ENCODE measurements around the gene PTCHD1.

Gene PTCHD1

GRCh38 chrX:23383411-23383810, 48.8 kb downstream of the PTCHD1 start:
- Histone ChIP-seq H3K9ac (ENCODE audit: low read depth, low read length) (no peak overlapping the region), H3K36me3 (ENCODE audit: insufficient read depth, low read length) (no peaks in the 10 kb centered on the region), H3K9me3 (ENCODE audit: insufficient read depth, low read depth, low read length) (no peaks in the 10 kb centered on the region), H3K4me1 (ENCODE audit: insufficient read depth, low read length) (peaks cover 18% of the 10 kb centered on the region), H3K27ac (ENCODE audit: low read depth, low read length) (no peak overlapping the region), H3K27me3 (ENCODE audit: insufficient read depth, low read length) (no peaks in the 10 kb centered on the region), H3K4me3 (ENCODE audit: low read length) (no peak overlapping the region)
- no CpG with 5 or more reads among the region's 2 CpGs for WGBS

DNA sequence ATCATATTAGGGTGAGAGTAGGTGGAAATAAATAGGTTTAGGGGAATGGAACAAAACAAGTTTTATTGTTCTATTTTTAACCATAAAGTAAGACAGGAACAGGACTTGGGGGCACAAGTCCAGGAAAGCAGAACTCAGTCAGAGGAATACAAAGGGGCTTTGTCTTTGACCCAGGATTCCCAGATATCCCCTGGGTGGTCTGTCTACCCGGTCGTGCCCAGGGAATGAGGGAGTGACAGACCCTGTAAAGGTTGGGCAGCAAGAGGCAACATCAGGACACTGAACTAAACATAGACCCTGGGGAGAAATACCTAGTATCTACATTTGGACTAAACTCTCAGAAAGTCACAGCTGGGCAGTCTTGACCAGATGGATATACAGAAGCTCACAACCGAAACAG, 50.6 kb downstream of the PTCHD1 start:
- WGBS: 97% methylated on average over 3 of the region's 3 CpGs
- H3K9me3 ChIP-seq (ENCODE audit: insufficient read depth, low read depth, low read length): no peaks in the 10 kb centered on the region
- no peak overlapping the region for H3K27ac ChIP-seq (ENCODE audit: low read depth, low read length)
- no peaks in the 10 kb centered on the region for H3K36me3 ChIP-seq (ENCODE audit: insufficient read depth, low read length)
- peaks cover 14% of the 10 kb centered on the region for H3K4me1 ChIP-seq (ENCODE audit: insufficient read depth, low read length)
- H3K27me3 ChIP-seq (ENCODE audit: insufficient read depth, low read length): no peaks in the 10 kb centered on the region
- H3K4me3 ChIP-seq (ENCODE audit: low read length): no peak overlapping the region
- no peak overlapping the region for H3K9ac ChIP-seq (ENCODE audit: low read depth, low read length)

GRCh38 chrX:23386260-23386659, 51.6 kb downstream of the PTCHD1 start:
- H3K36me3 ChIP-seq (ENCODE audit: insufficient read depth, low read length): no peaks in the 10 kb centered on the region
- H3K4me1 ChIP-seq (ENCODE audit: insufficient read depth, low read length): peaks cover 7% of the 10 kb centered on the region; the same call in 1 of the 2 replicates
- H3K27ac ChIP-seq (ENCODE audit: low read depth, low read length): no peak overlapping the region
- no peaks in the 10 kb centered on the region for H3K9me3 ChIP-seq (ENCODE audit: insufficient read depth, low read depth, low read length)
- no peak overlapping the region for H3K4me3 ChIP-seq (ENCODE audit: low read length)
- H3K9ac ChIP-seq (ENCODE audit: low read depth, low read length): no peak overlapping the region
- H3K27me3 ChIP-seq (ENCODE audit: insufficient read depth, low read length): no peaks in the 10 kb centered on the region

DNA sequence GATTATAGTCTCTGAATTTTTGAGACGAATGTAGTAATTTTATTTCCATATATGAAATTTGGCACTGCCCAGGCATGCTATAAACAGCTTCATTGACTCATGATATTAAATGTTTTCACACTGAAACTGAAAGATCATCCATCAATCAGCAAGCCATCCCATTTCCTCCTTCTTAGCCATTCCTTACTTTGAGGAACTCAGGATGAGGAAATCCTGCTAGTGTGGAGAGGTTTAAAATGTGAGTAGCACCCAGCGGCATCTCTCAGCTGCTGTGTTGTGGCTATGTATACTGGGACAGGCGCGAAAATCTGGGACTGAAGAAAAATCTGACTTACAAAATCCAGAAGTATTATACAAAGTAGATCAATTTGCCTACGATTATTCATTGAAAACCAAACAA, 52.1 kb downstream of the PTCHD1 start:
- Histone ChIP-seq H3K4me3 (ENCODE audit: low read length) (no peak overlapping the region), H3K36me3 (ENCODE audit: insufficient read depth, low read length) (no peaks in the 10 kb centered on the region), H3K9ac (ENCODE audit: low read depth, low read length) (no peak overlapping the region), H3K9me3 (ENCODE audit: insufficient read depth, low read depth, low read length) (no peaks in the 10 kb centered on the region), H3K4me1 (ENCODE audit: insufficient read depth, low read length) (peaks cover 3% of the 10 kb centered on the region; the same call in 1 of the 2 replicates), H3K27me3 (ENCODE audit: insufficient read depth, low read length) (no peaks in the 10 kb centered on the region), H3K27ac (ENCODE audit: low read depth, low read length) (no peak overlapping the region)
- 92% methylated on average over 2 of the region's 5 CpGs for WGBS

- H3K4me1 ChIP-seq (ENCODE audit: insufficient read depth, low read length): no peaks in the 10 kb centered on the region
- H3K4me3 ChIP-seq (ENCODE audit: low read length): no peak overlapping the region
- no peaks in the 10 kb centered on the region for H3K9me3 ChIP-seq (ENCODE audit: insufficient read depth, low read depth, low read length)
- H3K27me3 ChIP-seq (ENCODE audit: insufficient read depth, low read length): no peaks in the 10 kb centered on the region
- no peaks in the 10 kb centered on the region for H3K36me3 ChIP-seq (ENCODE audit: insufficient read depth, low read length)
- H3K9ac ChIP-seq (ENCODE audit: low read depth, low read length): no peak overlapping the region
- H3K27ac ChIP-seq (ENCODE audit: low read depth, low read length): no peak overlapping the region
- 76% methylated on average over 4 of the region's 6 CpGs for WGBS
These were observed 53.0 kb downstream of the PTCHD1 start for GRCh38 chrX:23387550-23388184.

DNA sequence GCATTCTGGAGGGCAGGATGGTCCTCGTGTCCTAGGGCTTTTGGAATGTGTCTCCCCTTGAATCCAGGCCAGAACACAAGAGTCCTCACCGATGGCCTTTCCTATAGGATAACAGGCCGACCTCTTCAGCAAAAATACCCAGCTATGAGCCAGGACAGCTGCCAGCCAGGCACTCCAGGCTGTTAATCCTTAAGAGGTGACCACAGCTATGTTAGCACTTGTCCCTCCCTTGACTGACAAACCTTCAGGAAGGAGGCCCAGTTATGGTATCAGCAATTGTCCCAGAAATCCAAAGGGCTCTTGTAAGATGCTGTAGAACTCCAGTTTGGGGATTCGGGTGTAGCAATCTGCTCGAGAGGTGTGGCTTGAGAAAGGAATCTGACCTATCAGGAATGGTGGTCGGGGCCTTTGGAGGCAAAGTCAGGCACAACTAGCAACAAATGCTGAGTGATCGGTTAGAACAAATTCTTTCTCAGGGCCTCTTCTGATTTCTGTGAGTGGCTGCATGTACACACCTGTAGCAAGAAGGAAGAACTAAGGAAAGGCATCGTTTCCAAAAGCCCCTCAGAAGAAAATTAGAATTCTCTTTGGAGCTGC, 54.6 kb downstream of the PTCHD1 start:
- no peaks in the 10 kb centered on the region for H3K4me1 ChIP-seq (ENCODE audit: insufficient read depth, low read length)

DNA sequence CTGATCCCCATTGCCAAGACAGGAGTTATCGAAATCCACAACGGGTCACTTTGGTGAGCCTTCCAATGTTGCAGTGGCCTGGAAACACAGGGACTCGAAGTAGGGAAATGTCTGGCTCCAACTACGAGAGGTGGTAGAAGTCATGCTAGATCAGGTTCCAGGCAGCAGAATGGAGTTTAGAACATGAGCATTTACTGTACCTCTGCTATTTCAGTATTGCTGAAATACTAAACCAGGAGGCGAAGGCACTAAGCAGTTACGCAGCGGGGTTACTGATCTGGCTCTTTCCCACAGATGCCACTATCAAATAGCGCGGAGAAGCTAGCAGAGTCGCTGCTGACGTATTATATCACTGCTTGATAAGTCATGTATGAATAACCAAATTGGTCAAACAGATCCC, 56.3 kb downstream of the PTCHD1 start:
- no peaks in the 10 kb centered on the region for H3K9me3 ChIP-seq (ENCODE audit: insufficient read depth, low read depth, low read length)
- WGBS: 97% methylated on average over 11 of the region's 11 CpGs
- H3K9ac ChIP-seq (ENCODE audit: low read depth, low read length): no peak overlapping the region
- no peaks in the 10 kb centered on the region for H3K27me3 ChIP-seq (ENCODE audit: insufficient read depth, low read length)
- no peaks in the 10 kb centered on the region for H3K4me1 ChIP-seq (ENCODE audit: insufficient read depth, low read length)
- no peak overlapping the region for H3K27ac ChIP-seq (ENCODE audit: low read depth, low read length)
- no peaks in the 10 kb centered on the region for H3K36me3 ChIP-seq (ENCODE audit: insufficient read depth, low read length)
- H3K4me3 ChIP-seq (ENCODE audit: low read length): no peak overlapping the region

More for the DNA sequence above, 54.6 kb downstream of the PTCHD1 start:
- H3K27me3 ChIP-seq (ENCODE audit: insufficient read depth, low read length): no peaks in the 10 kb centered on the region
- H3K9me3 ChIP-seq (ENCODE audit: insufficient read depth, low read depth, low read length): no peaks in the 10 kb centered on the region
- H3K27ac ChIP-seq (ENCODE audit: low read depth, low read length): no peak overlapping the region
- H3K4me3 ChIP-seq (ENCODE audit: low read length): no peak overlapping the region
- no peaks in the 10 kb centered on the region for H3K36me3 ChIP-seq (ENCODE audit: insufficient read depth, low read length)
- H3K9ac ChIP-seq (ENCODE audit: low read depth, low read length): no peak overlapping the region
- WGBS: 83% methylated on average over 8 of the region's 8 CpGs

- Histone ChIP-seq H3K9me3 (ENCODE audit: insufficient read depth, low read depth, low read length) (no peaks in the 10 kb centered on the region), H3K27me3 (ENCODE audit: insufficient read depth, low read length) (no peaks in the 10 kb centered on the region), H3K4me1 (ENCODE audit: insufficient read depth, low read length) (no peaks in the 10 kb centered on the region), H3K27ac (ENCODE audit: low read depth, low read length) (no peak overlapping the region), H3K36me3 (ENCODE audit: insufficient read depth, low read length) (no peaks in the 10 kb centered on the region), H3K9ac (ENCODE audit: low read depth, low read length) (no peak overlapping the region), H3K4me3 (ENCODE audit: low read length) (no peak overlapping the region)
- WGBS: 92% methylated on average over 5 of the region's 5 CpGs
These were observed 57.5 kb downstream of the PTCHD1 start for GRCh38 chrX:23392195-23392594.

GRCh38 chrX:23394421-23394820, 59.8 kb downstream of the PTCHD1 start:
- Histone ChIP-seq H3K4me3 (ENCODE audit: low read length) (no peak overlapping the region), H3K27me3 (ENCODE audit: insufficient read depth, low read length) (no peaks in the 10 kb centered on the region), H3K27ac (ENCODE audit: low read depth, low read length) (no peak overlapping the region), H3K4me1 (ENCODE audit: insufficient read depth, low read length) (no peaks in the 10 kb centered on the region), H3K9ac (ENCODE audit: low read depth, low read length) (no peak overlapping the region), H3K9me3 (ENCODE audit: insufficient read depth, low read depth, low read length) (no peaks in the 10 kb centered on the region), H3K36me3 (ENCODE audit: insufficient read depth, low read length) (no peaks in the 10 kb centered on the region)
- WGBS: 100% methylated on average over 1 of the region's 1 CpG

DNA sequence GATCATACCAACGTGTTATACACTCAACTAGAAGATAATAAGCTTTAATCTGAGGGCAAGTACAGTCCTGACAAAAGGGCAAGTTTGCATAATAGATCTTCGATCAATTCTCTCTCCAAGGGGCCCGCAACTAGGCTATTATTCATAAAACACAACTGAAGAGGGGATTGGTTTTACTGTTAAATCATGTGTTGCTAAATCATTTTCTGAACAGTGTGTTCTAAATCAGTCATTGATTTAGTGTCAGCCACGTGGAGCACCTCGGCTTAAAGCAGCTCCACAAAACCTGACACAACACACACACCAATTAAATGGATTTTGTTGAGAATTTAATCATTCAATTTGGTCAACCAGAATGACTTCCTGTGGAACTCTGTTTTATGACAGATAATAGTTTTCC, 61.6 kb downstream of the PTCHD1 start:
- no peaks in the 10 kb centered on the region for H3K4me1 ChIP-seq (ENCODE audit: insufficient read depth, low read length)
- WGBS: 88% methylated on average over 1 of the region's 5 CpGs
- H3K9ac ChIP-seq (ENCODE audit: low read depth, low read length): no peak overlapping the region
- H3K36me3 ChIP-seq (ENCODE audit: insufficient read depth, low read length): no peaks in the 10 kb centered on the region
- no peaks in the 10 kb centered on the region for H3K9me3 ChIP-seq (ENCODE audit: insufficient read depth, low read depth, low read length)
- no peaks in the 10 kb centered on the region for H3K27me3 ChIP-seq (ENCODE audit: insufficient read depth, low read length)
- H3K4me3 ChIP-seq (ENCODE audit: low read length): no peak overlapping the region
- no peak overlapping the region for H3K27ac ChIP-seq (ENCODE audit: low read depth, low read length)

DNA sequence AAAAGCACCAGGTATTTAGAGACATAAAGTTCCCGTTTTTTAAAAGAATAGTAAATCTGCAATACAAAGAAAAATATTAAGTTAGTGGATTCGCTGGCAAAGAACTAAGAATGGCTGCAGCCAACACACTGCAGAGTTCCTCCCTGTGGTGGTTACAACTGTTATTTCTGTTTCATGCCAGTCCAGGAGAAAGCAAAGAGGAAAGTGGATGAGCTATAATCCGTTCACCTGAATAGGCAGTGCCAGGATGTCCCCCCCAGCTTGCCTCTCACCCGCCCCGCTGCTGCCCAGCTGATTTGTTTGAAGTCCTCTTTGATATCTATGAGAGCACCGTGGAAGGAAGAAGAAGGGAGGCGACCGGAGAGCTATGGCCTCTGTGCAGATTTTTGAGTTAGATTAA, 63.9 kb downstream of the PTCHD1 start:
- Histone ChIP-seq H3K9ac (ENCODE audit: low read depth, low read length) (no peak overlapping the region), H3K4me1 (ENCODE audit: insufficient read depth, low read length) (no peaks in the 10 kb centered on the region), H3K4me3 (ENCODE audit: low read length) (no peak overlapping the region), H3K9me3 (ENCODE audit: insufficient read depth, low read depth, low read length) (no peaks in the 10 kb centered on the region), H3K27ac (ENCODE audit: low read depth, low read length) (no peak overlapping the region), H3K27me3 (ENCODE audit: insufficient read depth, low read length) (no peaks in the 10 kb centered on the region), H3K36me3 (ENCODE audit: insufficient read depth, low read length) (no peaks in the 10 kb centered on the region)
- 90% methylated on average over 7 of the region's 8 CpGs for WGBS

- no peaks in the 10 kb centered on the region for H3K9me3 ChIP-seq (ENCODE audit: insufficient read depth, low read depth, low read length)
- 74% methylated on average over 5 of the region's 6 CpGs for WGBS
- no peaks in the 10 kb centered on the region for H3K36me3 ChIP-seq (ENCODE audit: insufficient read depth, low read length)
- no peaks in the 10 kb centered on the region; the same call in 1 of the 2 replicates for H3K4me1 ChIP-seq (ENCODE audit: insufficient read depth, low read length)
- H3K27me3 ChIP-seq (ENCODE audit: insufficient read depth, low read length): no peaks in the 10 kb centered on the region
- no peak overlapping the region for H3K4me3 ChIP-seq (ENCODE audit: low read length)
- no peak overlapping the region for H3K27ac ChIP-seq (ENCODE audit: low read depth, low read length)
- H3K9ac ChIP-seq (ENCODE audit: low read depth, low read length): no peak overlapping the region
These were observed 69.2 kb downstream of the PTCHD1 start for GRCh38 chrX:23403849-23404248.

Measured in HUES64 (cell line).